HFF-Myc (cell line): Measurements from ENCODE around the gene WNT11.

Source experiments
- DNase-seq: peaks from one replicate; pipeline ENCODE4 v3.0.0-alpha.2; 2011; ENCODE audit warnings: low read depth; ENCODE audit errors: extremely low read depth
- H3K4me3 ChIP-seq: replicated peaks from 2 replicates; pipeline ENCODE4 v1.5.1; 2011; ENCODE audit warnings: low read depth, mild to moderate bottlenecking, control low read depth, low read length
- CTCF ChIP-seq: IDR thresholded peaks from 2 replicates; pipeline ENCODE4 v1.5.1; 2012; ENCODE audit warnings: mild to moderate bottlenecking, low read depth, low read length, control low read depth; ENCODE audit errors: missing control alignments

Gene WNT11

GRCh38 chr11:76176463-76176862 is 29.8 kb downstream of the WNT11 start:
- H3K4me3 ChIP-seq = no peak overlapping the region
- TF ChIP-seq CTCF = no peak
- no peak for DNase-seq

GRCh38 chr11:76175783-76176182 is 30.5 kb downstream of the WNT11 start:
- DNase-seq = no peak
- no peak overlapping the region for H3K4me3 ChIP-seq
- TF ChIP-seq CTCF = no peak

- no peak for TF ChIP-seq CTCF
- H3K4me3 ChIP-seq = no peak overlapping the region
- DNase-seq = no peak
Observed at GRCh38 chr11:76174330-76174729, 32.0 kb downstream of the WNT11 start.

GRCh38 chr11:76173663-76174062 is 32.6 kb downstream of the WNT11 start:
- TF ChIP-seq CTCF = no peak
- H3K4me3 ChIP-seq = no peak overlapping the region
- DNase-seq = no peak

GRCh38 chr11:76172583-76172982 is 33.7 kb downstream of the WNT11 start:
- no peak overlapping the region for H3K4me3 ChIP-seq
- DNase-seq = no peak
- TF ChIP-seq CTCF = no peak

- no peak for DNase-seq
- TF ChIP-seq CTCF = no peak
- H3K4me3 ChIP-seq = no peak overlapping the region
Observed at GRCh38 chr11:76170468-76170867, 35.8 kb downstream of the WNT11 start.

GRCh38 chr11:76169473-76169896 is 36.8 kb downstream of the WNT11 start:
- DNase-seq = peak; percentile 37
- no peak overlapping the region for H3K4me3 ChIP-seq
- TF ChIP-seq CTCF = no peak
